WTC11 (cell line): ENCODE measurements around the gene EPX. TPM values are rescaled to one million over a fixed set of nuclear protein-coding genes. Genes with fewer than 3 reads are reported as not detected.

Experiments
- ATAC-seq: fragments of 200-7000 bp; cut with Tn5 transposase; 2 replicates; pipeline ENCODE4 v1.10.0; 2021; ENCODE audit warnings: mild to moderate bottlenecking, moderate library complexity
- CTCF ChIA-PET: fragments of 300-600 bp; sonication (Branson Sonifier 250); formaldehyde crosslinking; loops from one replicate; lab custom pipeline; 2021; ENCODE audit warnings: antibody characterized with exemption; lab: Charles Lee
- POLR2A ChIA-PET: fragments of 350-600 bp; sonication (Branson Sonifier 250); formaldehyde crosslinking; loops from one replicate; lab custom pipeline; 2021; ENCODE audit warnings: antibody characterized with exemption; lab: Charles Lee
- DNase-seq: peaks from one replicate; pipeline ENCODE4 v3.0.0; 2021; ENCODE audit warnings: low spot score
- H3K27ac Mint-ChIP-seq: 2 replicates; pipeline ENCODE4 v1.8.0; 2021; ENCODE audit warnings: mixed read lengths
- H3K27me3 Mint-ChIP-seq: 2 replicates; pipeline ENCODE4 v1.8.0; 2021; ENCODE audit warnings: low read depth, mild to moderate bottlenecking, moderate library complexity, mixed read lengths
- H3K36me3 Mint-ChIP-seq: 2 replicates; pipeline ENCODE4 v1.8.0; 2021; ENCODE audit warnings: mixed read lengths
- H3K4me1 Mint-ChIP-seq: 2 replicates; pipeline ENCODE4 v1.8.0; 2022; ENCODE audit warnings: mixed read lengths
- H3K4me3 Mint-ChIP-seq: 2 replicates; pipeline ENCODE4 v1.8.0; 2021; ENCODE audit warnings: mild to moderate bottlenecking, moderate library complexity, mixed read lengths
- H3K9me3 Mint-ChIP-seq: 2 replicates; pipeline ENCODE4 v1.8.0; 2021; ENCODE audit warnings: mixed read lengths
- AR ChIP-seq: fragments of 250-450 bp; sonication (Bioruptor Pico); IDR thresholded peaks from 2 replicates; pipeline ENCODE4 v1.9.0; 2021; ENCODE audit warnings: mild to moderate bottlenecking
- ELF4 ChIP-seq: sonication (generic); formaldehyde crosslinking; IDR thresholded peaks from 2 replicates; pipeline ENCODE4 v1.8.1; 2022; ENCODE audit warnings: low read depth, mild to moderate bottlenecking, moderate library complexity, missing genetic modification reagents
- FOXJ3 ChIP-seq: sonication (generic); formaldehyde crosslinking; IDR thresholded peaks from 2 replicates; pipeline ENCODE4 v1.9.0; 2021; ENCODE audit warnings: missing genetic modification reagents, mild to moderate bottlenecking, borderline replicate concordance
- FOXP4 ChIP-seq: sonication (generic); formaldehyde crosslinking; IDR thresholded peaks from 2 replicates; pipeline ENCODE4 v1.8.0; 2022; ENCODE audit warnings: mild to moderate bottlenecking, missing genetic modification reagents
- IRF1 ChIP-seq: sonication (generic); formaldehyde crosslinking; IDR thresholded peaks from 2 replicates; pipeline ENCODE4 v1.8.0; 2023; ENCODE audit warnings: missing genetic modification reagents
- MAX ChIP-seq: sonication (generic); formaldehyde crosslinking; IDR thresholded peaks from 2 replicates; pipeline ENCODE4 v1.8.0; 2022; ENCODE audit warnings: mild to moderate bottlenecking, missing genetic modification reagents
- MXD4 ChIP-seq: fragments of 250-450 bp; sonication (Bioruptor Pico); IDR thresholded peaks from 2 replicates; pipeline ENCODE4 v1.8.0; 2021; ENCODE audit warnings: mild to moderate bottlenecking, moderate library complexity, borderline replicate concordance
- NR1H2 ChIP-seq: sonication (generic); formaldehyde crosslinking; IDR thresholded peaks from 2 replicates; pipeline ENCODE4 v1.9.0; 2021; ENCODE audit warnings: mild to moderate bottlenecking, moderate library complexity, missing genetic modification reagents
- NR2C2 ChIP-seq: sonication (generic); formaldehyde crosslinking; IDR thresholded peaks from 2 replicates; pipeline ENCODE4 v1.8.0; 2022; ENCODE audit warnings: mild to moderate bottlenecking, missing genetic modification reagents
- PRDM15 ChIP-seq: sonication (generic); formaldehyde crosslinking; IDR thresholded peaks from 2 replicates; pipeline ENCODE4 v1.8.0; 2022; ENCODE audit warnings: missing genetic modification reagents
- PREB ChIP-seq: sonication (generic); formaldehyde crosslinking; IDR thresholded peaks from 2 replicates; pipeline ENCODE4 v1.8.1; 2022; ENCODE audit warnings: mild to moderate bottlenecking, missing genetic modification reagents, moderate library complexity, borderline replicate concordance
- SMAD3 ChIP-seq: sonication (generic); formaldehyde crosslinking; IDR thresholded peaks from 2 replicates; pipeline ENCODE4 v1.8.0; 2022; ENCODE audit warnings: missing genetic modification reagents, mild to moderate bottlenecking, borderline replicate concordance
- ZNF317 ChIP-seq: sonication (generic); formaldehyde crosslinking; IDR thresholded peaks from 2 replicates; pipeline ENCODE4 v1.8.1; 2023; ENCODE audit warnings: low read depth, mild to moderate bottlenecking, moderate library complexity, missing genetic modification reagents, borderline replicate concordance
- total RNA-seq: library from RNA; stranded (reverse); gene quantifications from 3 replicates; pipeline ENCODE4 v1.2.3, GENCODE V29; 2021

Gene EPX
- total RNA-seq, 1 experiment from 2014 or later, result not detected

- POLR2A ChIA-PET, result no interaction called here
- Mint-ChIP-seq H3K27ac (no peak overlapping the region), H3K4me1 (peaks cover 11% of the 10 kb centered on the region), H3K27me3 (peaks cover 89% of the 10 kb centered on the region), H3K4me3 (no peak overlapping the region), H3K9me3 (peaks cover under 1% of the 10 kb centered on the region), H3K36me3 (peaks cover under 1% of the 10 kb centered on the region; the same call in 1 of the 2 replicates)
- CTCF ChIA-PET, result interaction anchor here (1.0 to 1.2 kb wide), 2 partner anchors 27 to 45 kb away, joined by 3 to 6 read pairs; partner anchors contain the start of gene MKS1
- TF ChIP-seq PREB, result no peak
- no peak for TF ChIP-seq SMAD3
- no peak for TF ChIP-seq FOXP4 (CRISPR knock-in tag)
- no peak for TF ChIP-seq ZNF317 (CRISPR knock-in tag)
- ATAC-seq (no peak), DNase-seq (no peak)
These were observed 52.4 kb downstream of the EPX start for GRCh38 chr17:58244963-58245362.

GRCh38 chr17:58245428-58246103 is 53.0 kb downstream of the EPX start:
- TF ChIP-seq MXD4 (CRISPR knock-in tag) (no peak), ELF4 (no peak), MAX (CRISPR knock-in tag) (no peak), IRF1 (CRISPR knock-in tag) (no peak), FOXJ3 (CRISPR knock-in tag) (no peak), PRDM15 (no peak), AR (no peak), NR2C2 (CRISPR knock-in tag) (no peak), NR1H2 (no peak)
- peaks cover 89% of the 10 kb centered on the region for H3K27me3 Mint-ChIP-seq
- POLR2A ChIA-PET, result no interaction called here
- H3K36me3 Mint-ChIP-seq, result peaks cover 5% of the 10 kb centered on the region
- H3K27ac Mint-ChIP-seq, result no peak overlapping the region
- DNase-seq (no peak), ATAC-seq (no peak)
- no peak overlapping the region for H3K4me3 Mint-ChIP-seq
- CTCF ChIA-PET, result interaction anchor here (1.0 to 1.2 kb wide), 2 partner anchors 27 to 46 kb away, joined by 3 to 6 read pairs; partner anchors contain the start of gene MKS1
- H3K9me3 Mint-ChIP-seq, result peaks cover 7% of the 10 kb centered on the region
- H3K4me1 Mint-ChIP-seq, result peaks cover 11% of the 10 kb centered on the region
